Measurements from ENCODE around the gene P2RY4. TPM values are rescaled to one million over a fixed set of nuclear protein-coding genes. Genes with fewer than 3 reads are reported as not detected.
A peak's percentile ranks its signal among the peaks of the same experiment; 100 is the strongest.
"Not testable (repeated sequence)": the region's sequence is repeated elsewhere in the genome, so short reads cannot be mapped to it uniquely, and the experiment has no call there.

Gene P2RY4
- total RNA-seq, 1 donor from 2014 or later: not detected

DNA sequence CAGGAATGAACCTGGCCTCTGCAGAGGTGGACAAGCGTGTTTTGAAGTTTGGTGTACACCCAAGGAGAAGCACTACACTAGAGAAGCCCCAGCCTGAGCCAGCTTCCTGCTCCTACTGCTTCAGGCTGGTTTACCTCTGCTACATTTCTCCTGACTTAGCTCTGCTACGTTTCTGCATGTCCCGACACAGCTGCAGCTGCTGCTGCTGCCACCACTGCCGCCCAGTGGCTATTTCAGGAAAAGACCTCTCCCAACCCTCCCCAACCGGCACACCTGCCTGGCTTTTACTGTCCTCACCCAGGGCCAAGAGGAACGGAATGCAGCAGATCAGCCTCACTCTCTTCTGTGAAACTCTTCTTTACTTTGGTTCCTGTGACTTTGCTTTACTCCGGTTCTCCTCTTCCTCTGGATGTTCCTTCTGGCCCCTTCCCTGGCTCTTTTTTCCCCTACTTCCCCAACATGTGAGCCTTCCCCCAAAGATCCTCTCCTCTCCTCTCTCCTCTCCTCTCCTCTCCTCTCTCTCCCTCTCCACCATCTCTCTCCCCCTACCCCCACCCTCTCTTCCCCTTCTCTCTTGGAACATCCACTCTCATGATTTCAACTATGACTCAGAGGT, 3.1 kb upstream of the P2RY4 start:
- no peak overlapping the region for H3K4me3 Mint-ChIP-seq
- H3K9me3 Mint-ChIP-seq: no peaks in the 10 kb centered on the region
- no peak overlapping the region for H3K27ac Mint-ChIP-seq
- peak; percentile 2 for DNase-seq (ENCODE audit: low spot score)
- intact Hi-C loops (cut with micrococcal nuclease): loop anchor here (1.0 kb wide), 1 partner anchor 66 kb away; no protein-coding TSS in a partner anchor
- no peaks in the 10 kb centered on the region for H3K4me1 Mint-ChIP-seq (ENCODE audit: low read depth)
- no peaks in the 10 kb centered on the region for H3K36me3 Mint-ChIP-seq (ENCODE audit: low read depth)
- no peaks in the 10 kb centered on the region for H3K27me3 Mint-ChIP-seq (ENCODE audit: insufficient read depth)

DNA sequence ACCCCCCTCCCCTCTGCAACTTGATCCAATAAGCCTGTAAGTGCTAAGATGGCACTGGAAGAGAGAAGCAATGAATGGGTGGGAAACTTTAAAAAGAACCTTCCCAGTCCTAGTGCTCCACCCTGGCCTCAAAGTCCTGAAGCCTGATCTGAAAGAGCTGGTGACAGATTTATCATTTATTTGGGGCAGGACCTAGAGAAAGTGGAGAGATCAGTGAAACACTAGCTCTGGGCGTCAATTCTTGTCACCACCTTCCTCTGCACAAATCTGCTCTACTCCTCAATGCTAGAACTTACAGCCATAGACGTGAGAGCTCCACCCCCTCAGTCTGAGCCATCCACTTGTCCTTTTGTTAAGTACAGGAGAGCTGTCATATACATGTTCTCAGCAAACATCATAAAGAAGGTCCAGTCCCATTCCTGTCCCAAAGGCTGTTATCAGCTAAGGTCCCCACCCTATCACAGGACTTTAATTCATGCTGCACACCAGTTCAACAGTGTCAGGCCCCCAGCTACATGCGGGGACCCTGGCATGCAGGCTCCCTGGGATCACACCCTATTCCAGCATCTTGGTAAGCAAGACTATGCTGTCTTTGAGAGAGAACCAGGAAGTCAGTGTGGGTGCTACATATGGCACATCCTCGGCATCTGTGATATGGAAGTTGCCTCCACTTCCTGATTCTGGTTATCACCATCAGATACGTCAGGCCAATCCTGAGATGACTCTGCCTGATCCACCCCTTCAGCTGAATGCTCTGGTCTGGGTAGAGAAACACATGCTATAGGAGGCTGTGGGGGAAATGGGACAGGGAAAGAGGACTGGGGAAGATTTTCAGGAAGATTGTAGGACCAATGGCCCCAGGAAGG, 2.3 kb downstream of the P2RY4 start:
- no peak for DNase-seq (ENCODE audit: low spot score)
- Mint-ChIP-seq H3K27me3 (ENCODE audit: insufficient read depth) (no peaks in the 10 kb centered on the region), H3K4me3 (no peak overlapping the region), H3K27ac (no peak overlapping the region), H3K9me3 (no peaks in the 10 kb centered on the region), H3K36me3 (ENCODE audit: low read depth) (no peaks in the 10 kb centered on the region), H3K4me1 (ENCODE audit: low read depth) (peaks cover 13% of the 10 kb centered on the region)
- intact Hi-C loops (cut with micrococcal nuclease): no loop called here

DNA sequence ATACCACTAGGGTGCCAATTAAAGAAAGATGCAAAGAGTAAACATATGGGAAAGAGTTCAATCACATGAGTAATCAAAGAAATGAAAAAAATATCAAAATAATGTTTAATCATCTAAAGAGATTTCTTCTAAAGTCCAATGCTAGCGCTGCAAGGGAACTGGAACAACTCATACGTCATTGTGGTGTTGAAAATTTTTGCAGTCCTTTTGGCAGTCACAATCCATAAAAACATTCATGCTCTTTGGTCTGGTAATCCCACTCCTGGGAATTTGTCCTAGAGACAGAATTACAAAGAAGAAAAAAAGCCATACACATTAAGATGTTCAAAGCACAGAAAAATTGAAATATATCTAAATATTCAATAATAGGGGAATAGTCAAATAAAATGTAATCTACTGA, 4.6 kb downstream of the P2RY4 start:
- no peak for DNase-seq (ENCODE audit: low spot score)
- Mint-ChIP-seq H3K4me1 (ENCODE audit: low read depth) (peaks cover 13% of the 10 kb centered on the region), H3K9me3 (no peaks in the 10 kb centered on the region), H3K27me3 (ENCODE audit: insufficient read depth) (no peaks in the 10 kb centered on the region), H3K27ac (no peak overlapping the region), H3K36me3 (ENCODE audit: low read depth) (no peaks in the 10 kb centered on the region), H3K4me3 (no peak overlapping the region)
- intact Hi-C loops (cut with micrococcal nuclease): no loop called here

DNA sequence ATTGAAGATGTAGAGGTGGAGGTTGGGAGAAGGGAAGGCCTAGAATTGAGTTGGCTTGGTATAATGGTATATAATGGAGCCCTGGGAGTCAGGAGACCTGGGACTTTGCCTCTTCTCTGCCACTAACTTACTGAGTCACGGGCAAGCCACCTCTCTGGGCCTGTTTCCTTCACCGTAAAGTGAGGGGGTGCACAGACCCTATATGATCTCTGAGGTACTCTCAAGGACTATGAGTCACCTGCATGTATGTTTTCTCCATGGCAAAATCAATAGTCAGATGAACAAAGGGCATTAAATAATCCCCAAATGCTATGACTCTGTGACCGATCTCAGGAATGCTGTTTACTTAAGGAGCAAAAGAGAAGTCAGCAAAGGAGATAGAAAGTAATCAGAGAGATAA, 5.1 kb downstream of the P2RY4 start:
- Mint-ChIP-seq H3K4me1 (ENCODE audit: low read depth) (peaks cover 13% of the 10 kb centered on the region), H3K36me3 (ENCODE audit: low read depth) (no peaks in the 10 kb centered on the region), H3K27ac (no peak overlapping the region), H3K4me3 (no peak overlapping the region), H3K27me3 (ENCODE audit: insufficient read depth) (no peaks in the 10 kb centered on the region), H3K9me3 (no peaks in the 10 kb centered on the region)
- no peak for DNase-seq (ENCODE audit: low spot score)
- intact Hi-C loops (cut with micrococcal nuclease): no loop called here

GRCh38 chrX:70254063-70254400, 6.0 kb downstream of the P2RY4 start:
- H3K4me3 Mint-ChIP-seq: no peak overlapping the region
- H3K27ac Mint-ChIP-seq: no peak overlapping the region
- no peaks in the 10 kb centered on the region for H3K9me3 Mint-ChIP-seq
- no peaks in the 10 kb centered on the region for H3K27me3 Mint-ChIP-seq (ENCODE audit: insufficient read depth)
- H3K4me1 Mint-ChIP-seq (ENCODE audit: low read depth): peaks cover 13% of the 10 kb centered on the region
- intact Hi-C loops (cut with micrococcal nuclease): no loop called here
- H3K36me3 Mint-ChIP-seq (ENCODE audit: low read depth): no peaks in the 10 kb centered on the region
- DNase-seq (ENCODE audit: low spot score): no peak

DNA sequence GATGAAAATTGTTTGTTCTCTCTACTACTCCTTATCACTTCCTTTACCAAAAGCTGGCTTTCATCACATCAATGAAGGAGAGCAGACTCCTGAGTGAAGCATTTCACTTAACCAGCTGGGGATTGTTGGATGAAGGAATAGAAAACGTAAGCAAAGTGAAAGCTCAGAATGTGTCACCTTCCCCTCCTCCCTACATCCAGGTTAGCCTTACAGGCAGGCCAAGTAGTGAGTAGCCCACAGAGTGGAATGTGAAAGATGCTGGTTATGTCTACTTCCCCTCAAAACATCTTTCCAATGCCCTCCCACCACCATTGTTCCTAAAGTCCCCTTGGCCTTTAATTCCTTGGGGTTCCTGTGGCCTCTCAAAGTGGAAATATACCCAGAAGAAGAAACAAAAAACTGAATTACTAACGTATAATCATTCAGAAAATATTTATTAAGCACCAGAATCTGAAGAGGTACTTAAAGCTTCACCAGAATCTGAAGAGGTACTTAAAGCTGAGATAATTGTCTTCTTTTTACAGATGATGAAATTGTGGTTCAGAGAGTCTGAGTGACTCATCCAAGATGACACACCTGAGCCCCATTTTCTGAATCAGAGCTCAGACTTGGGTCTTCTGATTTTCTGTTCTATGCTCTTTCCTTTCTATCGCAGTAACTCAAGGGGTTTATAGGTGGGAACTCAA, 6.5 kb downstream of the P2RY4 start:
- H3K4me1 Mint-ChIP-seq (ENCODE audit: low read depth): peaks cover 13% of the 10 kb centered on the region
- intact Hi-C loops (cut with micrococcal nuclease): no loop called here
- no peak for DNase-seq (ENCODE audit: low spot score)

GRCh38 chrX:70252491-70252890, 7.5 kb downstream of the P2RY4 start:
- H3K4me3 Mint-ChIP-seq: no peak overlapping the region
- H3K4me1 Mint-ChIP-seq (ENCODE audit: low read depth): peaks cover 13% of the 10 kb centered on the region
- intact Hi-C loops (cut with micrococcal nuclease): no loop called here
- no peaks in the 10 kb centered on the region for H3K9me3 Mint-ChIP-seq
- no peaks in the 10 kb centered on the region for H3K36me3 Mint-ChIP-seq (ENCODE audit: low read depth)
- H3K27me3 Mint-ChIP-seq (ENCODE audit: insufficient read depth): no peaks in the 10 kb centered on the region
- H3K27ac Mint-ChIP-seq: no peak overlapping the region
- DNase-seq (ENCODE audit: low spot score): no peak

More for the DNA sequence above, 6.5 kb downstream of the P2RY4 start:
- no peaks in the 10 kb centered on the region for H3K9me3 Mint-ChIP-seq
- no peak overlapping the region for H3K4me3 Mint-ChIP-seq
- H3K27me3 Mint-ChIP-seq (ENCODE audit: insufficient read depth): no peaks in the 10 kb centered on the region
- H3K27ac Mint-ChIP-seq: peak overlapping the region; percentile 24
- H3K36me3 Mint-ChIP-seq (ENCODE audit: low read depth): no peaks in the 10 kb centered on the region

GRCh38 chrX:70247252-70247651, 12.8 kb downstream of the P2RY4 start:
- Mint-ChIP-seq H3K9me3 (no peaks in the 10 kb centered on the region), H3K27ac (no peak overlapping the region), H3K27me3 (ENCODE audit: insufficient read depth) (no peaks in the 10 kb centered on the region), H3K36me3 (ENCODE audit: low read depth) (no peaks in the 10 kb centered on the region), H3K4me3 (no peak overlapping the region), H3K4me1 (ENCODE audit: low read depth) (no peaks in the 10 kb centered on the region)
- DNase-seq (ENCODE audit: low spot score): no peak
- intact Hi-C loops (cut with micrococcal nuclease): no loop called here

GRCh38 chrX:70244881-70245280, 15.1 kb downstream of the P2RY4 start:
- intact Hi-C loops (cut with micrococcal nuclease): no loop called here
- no peak overlapping the region for H3K4me3 Mint-ChIP-seq
- H3K27me3 Mint-ChIP-seq (ENCODE audit: insufficient read depth): no peaks in the 10 kb centered on the region
- no peaks in the 10 kb centered on the region for H3K9me3 Mint-ChIP-seq
- no peak overlapping the region for H3K27ac Mint-ChIP-seq
- H3K4me1 Mint-ChIP-seq (ENCODE audit: low read depth): no peaks in the 10 kb centered on the region
- no peak for DNase-seq (ENCODE audit: low spot score)
- H3K36me3 Mint-ChIP-seq (ENCODE audit: low read depth): no peaks in the 10 kb centered on the region

DNA sequence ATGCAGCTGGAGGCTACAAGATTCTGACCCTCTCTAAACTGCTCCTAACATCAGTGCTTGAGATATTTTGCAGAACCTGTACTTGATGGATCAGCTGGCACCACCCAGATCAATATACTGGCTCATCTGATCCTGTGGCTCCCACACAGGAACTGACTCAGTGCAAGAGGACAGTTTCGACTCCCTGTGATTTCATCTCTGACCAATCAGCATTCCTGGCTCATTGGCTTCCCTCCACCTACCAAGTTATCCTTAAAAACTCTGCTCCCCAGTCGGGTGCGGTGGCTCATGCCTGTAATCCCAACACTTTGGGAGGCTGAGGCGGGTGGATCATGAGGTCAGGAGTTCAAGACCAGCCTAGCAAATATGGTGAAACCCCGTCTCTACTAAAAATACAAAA, 16.4 kb downstream of the P2RY4 start:
- H3K36me3 Mint-ChIP-seq (ENCODE audit: low read depth); H3K4me3 Mint-ChIP-seq; H3K27me3 Mint-ChIP-seq (ENCODE audit: insufficient read depth); H3K27ac Mint-ChIP-seq; H3K9me3 Mint-ChIP-seq; DNase-seq (ENCODE audit: low spot score); H3K4me1 Mint-ChIP-seq (ENCODE audit: low read depth); intact Hi-C loops (cut with micrococcal nuclease): not testable (repeated sequence)

- intact Hi-C loops (cut with micrococcal nuclease): no loop called here
- H3K4me3 Mint-ChIP-seq: no peak overlapping the region
- H3K9me3 Mint-ChIP-seq: no peaks in the 10 kb centered on the region
- H3K36me3 Mint-ChIP-seq (ENCODE audit: low read depth): no peaks in the 10 kb centered on the region
- DNase-seq (ENCODE audit: low spot score): no peak
- no peaks in the 10 kb centered on the region for H3K27me3 Mint-ChIP-seq (ENCODE audit: insufficient read depth)
- no peaks in the 10 kb centered on the region for H3K4me1 Mint-ChIP-seq (ENCODE audit: low read depth)
- no peak overlapping the region for H3K27ac Mint-ChIP-seq
Observed at GRCh38 chrX:70241501-70241900, 18.5 kb downstream of the P2RY4 start.

DNA sequence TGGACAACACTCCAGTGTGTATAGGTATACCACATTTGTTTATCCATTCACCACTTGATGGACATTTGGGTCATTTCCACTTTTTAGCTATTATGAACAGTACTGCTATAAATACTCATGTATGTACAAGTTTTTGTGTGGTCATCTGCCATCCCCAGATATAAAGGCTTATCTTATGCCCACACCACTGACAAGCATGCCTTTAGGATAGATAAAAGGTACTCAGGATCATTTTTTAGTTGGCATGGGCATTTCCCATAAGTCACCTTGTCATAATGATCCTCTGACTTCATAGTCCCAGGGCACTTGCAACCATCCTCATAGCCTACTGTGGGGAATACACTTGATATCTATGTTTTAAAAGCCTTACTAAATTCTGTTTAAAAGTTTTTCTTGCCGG, 19.3 kb downstream of the P2RY4 start:
- Mint-ChIP-seq H3K4me1 (ENCODE audit: low read depth) (no peaks in the 10 kb centered on the region), H3K36me3 (ENCODE audit: low read depth) (no peaks in the 10 kb centered on the region), H3K9me3 (no peaks in the 10 kb centered on the region), H3K27ac (no peak overlapping the region), H3K27me3 (ENCODE audit: insufficient read depth) (no peaks in the 10 kb centered on the region), H3K4me3 (no peak overlapping the region)
- no peak for DNase-seq (ENCODE audit: low spot score)
- intact Hi-C loops (cut with micrococcal nuclease): no loop called here

DNA sequence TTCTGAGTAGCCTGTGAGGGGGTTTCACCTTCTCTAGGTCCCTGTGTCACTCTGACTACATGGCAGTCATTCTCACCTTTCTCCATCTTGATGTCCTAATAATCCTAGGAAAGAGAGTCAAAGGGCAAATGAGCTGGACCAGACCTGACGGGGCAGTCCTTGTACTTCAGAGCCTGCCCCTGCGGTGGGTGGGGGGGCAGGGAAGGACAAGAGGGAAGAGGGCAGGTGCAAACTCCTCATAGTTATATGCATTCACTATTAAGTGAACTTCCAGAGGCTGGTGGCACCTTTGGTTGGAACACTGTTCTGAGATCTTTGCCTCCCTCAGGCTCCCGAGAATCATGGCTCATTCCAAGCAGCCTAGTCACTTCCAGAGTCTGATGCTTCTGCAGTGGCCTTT, 25.6 kb downstream of the P2RY4 start, which contains the start of gene AWAT1:
Gene AWAT1 (plus strand): TSS at position 301 of the 400 bp plus-strand sequence. CDS start 41 bp downstream, at position 342.
- Mint-ChIP-seq H3K27ac (no peak within 1 kb of the TSS), H3K4me3 (no peak within 1 kb of the TSS), H3K4me1 (ENCODE audit: low read depth) (peaks cover 13% of the 10 kb centered on the region), H3K27me3 (ENCODE audit: insufficient read depth) (peaks cover 1% of the 10 kb centered on the region), H3K36me3 (ENCODE audit: low read depth) (no peaks in the 10 kb centered on the region), H3K9me3 (no peaks in the 10 kb centered on the region)
- DNase-seq (ENCODE audit: low spot score): no peak
- intact Hi-C loops (cut with micrococcal nuclease): no loop called here

Measured in activated T-helper 1 cell treated with anti-CD3 and anti-CD28 coated beads, Interleukin-12 subunit alpha, Interleukin-12 subunit beta, Interleukin-2, Interleukin-4 antibody, amounts not matched to agents 30 ng/mL and 10 ng/mL and 1 ng/mL, durations not matched to agents 14 hours and 24 hours and 36 hours (primary cell).